ENCODE results near the gene SELENOT. TPM values are rescaled to one million over a fixed set of nuclear protein-coding genes. Genes with fewer than 3 reads are reported as not detected.
"Not testable (repeated sequence)": the region's sequence is repeated elsewhere in the genome, so short reads cannot be mapped to it uniquely, and the experiment has no call there.

Gene SELENOT
- total RNA-seq, 1 donor from 2014 or later, result 137 TPM

DNA sequence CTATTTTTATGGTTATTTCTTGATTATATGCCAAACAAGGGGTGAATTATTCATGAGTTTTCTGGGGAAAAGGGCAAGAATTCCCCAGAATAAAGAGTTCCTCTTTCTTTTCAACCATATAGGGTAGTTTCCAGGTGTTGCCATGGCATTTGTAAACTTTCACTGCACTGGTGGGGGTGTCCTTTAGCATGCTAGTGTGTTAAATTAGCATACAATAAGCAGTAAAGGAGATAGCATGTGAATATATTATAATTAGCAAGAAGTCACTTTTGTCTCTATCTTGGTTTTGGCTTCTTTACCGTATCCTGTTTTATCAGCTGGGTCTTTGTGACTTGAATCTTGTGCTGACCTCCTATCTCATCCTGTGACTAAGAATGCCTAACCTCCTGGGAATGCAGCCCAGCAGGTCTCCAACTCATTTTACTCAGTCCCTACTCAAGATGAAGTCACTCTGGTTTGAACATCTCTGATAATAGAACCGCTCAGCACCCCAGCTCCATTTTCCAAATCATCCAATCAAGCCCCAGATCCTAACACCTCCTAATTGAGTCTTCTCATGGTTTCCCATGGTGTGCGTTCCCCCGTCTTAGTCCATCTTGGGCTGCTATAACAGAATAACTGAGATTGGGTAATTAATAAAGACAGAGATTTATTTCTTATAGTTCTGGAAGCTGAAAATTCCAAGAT lies 3.4 kb upstream of the SELENOT start:
- peak; percentile 19 for ATAC-seq (ENCODE audit: low read depth)
- no peak for DNase-seq
- H3K4me1 Mint-ChIP-seq, result peaks cover 63% of the 10 kb centered on the region

DNA sequence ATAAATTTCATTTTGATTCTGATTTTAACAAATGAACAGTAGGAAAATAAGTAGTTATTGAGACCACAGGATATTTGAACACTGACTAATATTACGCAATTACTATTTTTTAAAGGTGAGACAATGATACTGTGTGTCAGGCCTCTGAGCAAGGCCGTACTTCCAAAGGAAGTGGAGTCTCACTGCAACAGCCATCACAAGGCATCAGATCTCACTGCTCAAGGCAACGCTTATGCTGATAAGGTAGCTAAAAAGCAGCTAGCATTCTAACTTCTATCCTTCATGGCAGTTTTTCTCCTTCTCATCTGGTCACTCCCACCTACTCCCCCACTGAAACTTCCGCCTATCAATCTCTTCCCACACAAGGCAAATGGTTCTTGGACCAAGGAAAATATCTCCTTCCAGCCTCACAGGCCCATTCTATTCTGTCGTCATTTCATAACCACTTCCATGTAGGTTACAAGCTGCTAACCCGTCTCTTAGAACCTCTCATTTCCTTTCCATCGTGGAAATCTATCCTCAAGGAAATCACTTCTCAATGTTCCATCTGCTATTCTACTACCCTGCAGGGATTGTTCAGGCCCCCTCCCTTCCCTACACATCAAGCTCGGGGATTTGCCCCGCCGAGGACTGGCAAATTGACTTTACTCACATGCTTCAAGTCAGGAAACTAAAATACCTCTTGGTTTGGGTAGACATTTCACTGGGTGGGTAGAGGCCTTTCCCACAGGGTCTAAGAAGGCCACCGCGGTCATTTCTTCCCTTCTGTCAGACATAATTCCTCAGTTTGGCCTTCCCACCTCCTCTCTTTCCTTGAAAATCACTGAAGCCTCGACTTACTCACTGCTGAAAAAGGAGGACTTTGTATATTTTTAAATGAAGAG lies 2.2 kb upstream of the SELENOT start:
- H3K27me3 Mint-ChIP-seq; intact Hi-C loops (cut with micrococcal nuclease); ATAC-seq (ENCODE audit: low read depth); CTCF ChIA-PET; DNase-seq; H3K9me3 Mint-ChIP-seq: not testable (repeated sequence)
- POLR2A ChIA-PET, result interaction anchor here (0.7 kb wide), 1 partner anchor 161 kb away, joined by 3 read pairs; no protein-coding TSS in a partner anchor
- Mint-ChIP-seq H3K36me3 (ENCODE audit: low read depth) (peaks cover 15% of the 10 kb centered on the region), H3K4me1 (peaks cover 70% of the 10 kb centered on the region), H3K27ac (peak overlapping the region; percentile 93), H3K4me3 (peak overlapping the region; percentile 76)

More for the DNA sequence above, 3.4 kb upstream of the SELENOT start:
- peak overlapping the region; percentile 93 for H3K27ac Mint-ChIP-seq
- H3K36me3 Mint-ChIP-seq (ENCODE audit: low read depth), result peaks cover 13% of the 10 kb centered on the region
- H3K9me3 Mint-ChIP-seq, result no peaks in the 10 kb centered on the region
- H3K27me3 Mint-ChIP-seq, result no peaks in the 10 kb centered on the region
- TF ChIP-seq, protein P1, sequence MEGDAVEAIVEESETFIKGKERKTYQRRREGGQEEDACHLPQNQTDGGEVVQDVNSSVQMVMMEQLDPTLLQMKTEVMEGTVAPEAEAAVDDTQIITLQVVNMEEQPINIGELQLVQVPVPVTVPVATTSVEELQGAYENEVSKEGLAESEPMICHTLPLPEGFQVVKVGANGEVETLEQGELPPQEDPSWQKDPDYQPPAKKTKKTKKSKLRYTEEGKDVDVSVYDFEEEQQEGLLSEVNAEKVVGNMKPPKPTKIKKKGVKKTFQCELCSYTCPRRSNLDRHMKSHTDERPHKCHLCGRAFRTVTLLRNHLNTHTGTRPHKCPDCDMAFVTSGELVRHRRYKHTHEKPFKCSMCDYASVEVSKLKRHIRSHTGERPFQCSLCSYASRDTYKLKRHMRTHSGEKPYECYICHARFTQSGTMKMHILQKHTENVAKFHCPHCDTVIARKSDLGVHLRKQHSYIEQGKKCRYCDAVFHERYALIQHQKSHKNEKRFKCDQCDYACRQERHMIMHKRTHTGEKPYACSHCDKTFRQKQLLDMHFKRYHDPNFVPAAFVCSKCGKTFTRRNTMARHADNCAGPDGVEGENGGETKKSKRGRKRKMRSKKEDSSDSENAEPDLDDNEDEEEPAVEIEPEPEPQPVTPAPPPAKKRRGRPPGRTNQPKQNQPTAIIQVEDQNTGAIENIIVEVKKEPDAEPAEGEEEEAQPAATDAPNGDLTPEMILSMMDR (IDR thresholded peaks at IDR 0.05), result no peak
- H3K4me3 Mint-ChIP-seq, result peak overlapping the region; percentile 70
- ChIA-PET POLR2A (interaction anchor here (0.6 to 2.3 kb wide), 6 partner anchors 10 to 1594 kb away, joined by 3 to 22 read pairs (median 6); partner anchors contain the start of genes EIF2A, ERICH6, SERP1 and TSC22D2), CTCF (no interaction called here)
- intact Hi-C loops (cut with micrococcal nuclease), result loop anchor here (1.0 to 2.0 kb wide), 7 partner anchors 17 to 787 kb away; partner anchors contain the start of genes EIF2A, ERICH6, RNF13 and SERP1

GRCh38 chr3:150602426-150603152 lies 532 bp upstream of the SELENOT start:
- peaks cover 86% of the 10 kb centered on the region for H3K4me1 Mint-ChIP-seq
- H3K9me3 Mint-ChIP-seq, result no peaks in the 10 kb centered on the region
- ChIA-PET CTCF (interaction anchor here (1.2 kb wide), 1 partner anchor 185 kb away, joined by 4 read pairs; no protein-coding TSS in a partner anchor), POLR2A (interaction anchor here (0.5 to 2.7 kb wide), 18 partner anchors 9 to 1667 kb away, joined by 3 to 50 read pairs (median 6); partner anchors contain the start of genes EIF2A, ERICH6, RNF13 and SERP1)
- peaks cover 26% of the 10 kb centered on the region for H3K36me3 Mint-ChIP-seq (ENCODE audit: low read depth)
- H3K27ac Mint-ChIP-seq, result peak overlapping the region; percentile 100
- peak overlapping the region; percentile 100 for H3K4me3 Mint-ChIP-seq
- ATAC-seq (ENCODE audit: low read depth) (peak; percentile 0), DNase-seq (no peak)
- intact Hi-C loops (cut with micrococcal nuclease), result loop anchor here (1.0 to 2.0 kb wide), 7 partner anchors 11 to 782 kb away; partner anchors contain the start of genes EIF2A, ERICH6, P2RY12 and SERP1
- H3K27me3 Mint-ChIP-seq, result no peaks in the 10 kb centered on the region
- TF ChIP-seq, protein P1 (IDR thresholded peaks at IDR 0.05), result no peak

GRCh38 chr3:150603980-150604319 lies 829 bp downstream of the SELENOT start:
- Mint-ChIP-seq H3K36me3 (ENCODE audit: low read depth) (peaks cover 35% of the 10 kb centered on the region), H3K27me3 (no peaks in the 10 kb centered on the region), H3K9me3 (no peaks in the 10 kb centered on the region), H3K4me3 (peak overlapping the region; percentile 100), H3K4me1 (peaks cover 87% of the 10 kb centered on the region), H3K27ac (peak overlapping the region; percentile 100)
- TF ChIP-seq, protein P1 (IDR thresholded peaks at IDR 0.05), result no peak
- CTCF ChIA-PET, result no interaction called here
- POLR2A ChIA-PET, result interaction anchor here (0.9 to 2.7 kb wide), 6 partner anchors 11 to 195 kb away, joined by 3 to 50 read pairs (median 18); partner anchors contain the start of genes EIF2A, ERICH6, SERP1 and SIAH2
- ATAC-seq (ENCODE audit: low read depth) (no peak), DNase-seq (no peak)
- intact Hi-C loops (cut with micrococcal nuclease), result loop anchor here (1.0 to 2.0 kb wide), 7 partner anchors 13 to 781 kb away; partner anchors contain the start of genes EIF2A, ERICH6, P2RY12 and SERP1

All from activated B cell treated with CpG ODN at 0.5 μM for 24 hours (primary cell).